HL-60/S4 treated with phorbol 12-myristate 13-acetate at 8.2 ng/mL for 4 days and 3 days (cell line): ENCODE measurements around the gene NNT.
"Not testable (repeated sequence)": the region's sequence is repeated elsewhere in the genome, so short reads cannot be mapped to it uniquely, and the experiment has no call there.

Experiments
- in situ Hi-C: fragments of 300-500 bp; cut with MboI; formaldehyde crosslinking; loops from 2 replicates; pipeline ENCODE4 v1.15.0; 2022; ENCODE audit warnings: low sequenced_read_pairs

The NNT gene

GRCh38 chr5:43582082-43583005 lies 20.6 kb upstream of the NNT start:
- in situ Hi-C loops: no loop called here

GRCh38 chr5:43583724-43584123 lies 19.3 kb upstream of the NNT start:
- in situ Hi-C loops: no loop called here

GRCh38 chr5:43584166-43584699 lies 18.7 kb upstream of the NNT start:
- in situ Hi-C loops: no loop called here

- in situ Hi-C loops: no loop called here
Measured at GRCh38 chr5:43588842-43589241, 14.1 kb upstream of the NNT start.

GRCh38 chr5:43589310-43589709 lies 13.7 kb upstream of the NNT start:
- in situ Hi-C loops: no loop called here

GRCh38 chr5:43590700-43591099 lies 12.3 kb upstream of the NNT start:
- in situ Hi-C loops: no loop called here

GRCh38 chr5:43592363-43592762 lies 10.6 kb upstream of the NNT start:
- in situ Hi-C loops: no loop called here

DNA sequence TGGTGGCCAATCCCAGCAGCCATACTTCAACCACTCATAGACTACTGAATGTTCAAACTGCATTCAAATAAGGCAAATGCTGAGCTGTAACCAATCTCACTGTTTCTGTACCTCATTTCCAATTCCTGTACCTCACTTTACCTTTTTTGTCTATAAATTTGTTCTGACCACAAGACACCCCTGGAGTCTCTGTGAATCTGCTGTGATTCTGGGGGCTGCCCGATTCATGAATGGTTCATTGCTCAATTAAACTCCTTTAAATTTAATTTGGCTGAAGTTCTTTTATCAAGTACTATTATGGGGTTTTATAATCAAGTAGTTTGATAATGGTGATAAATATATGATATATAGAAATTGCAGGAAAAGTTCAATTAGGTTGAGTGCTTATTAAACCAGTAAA lies 4.1 kb upstream of the NNT start:
- in situ Hi-C loops: not testable (repeated sequence)

- in situ Hi-C loops: no loop called here
Measured at GRCh38 chr5:43601454-43602260, 1.3 kb upstream of the NNT start.

DNA sequence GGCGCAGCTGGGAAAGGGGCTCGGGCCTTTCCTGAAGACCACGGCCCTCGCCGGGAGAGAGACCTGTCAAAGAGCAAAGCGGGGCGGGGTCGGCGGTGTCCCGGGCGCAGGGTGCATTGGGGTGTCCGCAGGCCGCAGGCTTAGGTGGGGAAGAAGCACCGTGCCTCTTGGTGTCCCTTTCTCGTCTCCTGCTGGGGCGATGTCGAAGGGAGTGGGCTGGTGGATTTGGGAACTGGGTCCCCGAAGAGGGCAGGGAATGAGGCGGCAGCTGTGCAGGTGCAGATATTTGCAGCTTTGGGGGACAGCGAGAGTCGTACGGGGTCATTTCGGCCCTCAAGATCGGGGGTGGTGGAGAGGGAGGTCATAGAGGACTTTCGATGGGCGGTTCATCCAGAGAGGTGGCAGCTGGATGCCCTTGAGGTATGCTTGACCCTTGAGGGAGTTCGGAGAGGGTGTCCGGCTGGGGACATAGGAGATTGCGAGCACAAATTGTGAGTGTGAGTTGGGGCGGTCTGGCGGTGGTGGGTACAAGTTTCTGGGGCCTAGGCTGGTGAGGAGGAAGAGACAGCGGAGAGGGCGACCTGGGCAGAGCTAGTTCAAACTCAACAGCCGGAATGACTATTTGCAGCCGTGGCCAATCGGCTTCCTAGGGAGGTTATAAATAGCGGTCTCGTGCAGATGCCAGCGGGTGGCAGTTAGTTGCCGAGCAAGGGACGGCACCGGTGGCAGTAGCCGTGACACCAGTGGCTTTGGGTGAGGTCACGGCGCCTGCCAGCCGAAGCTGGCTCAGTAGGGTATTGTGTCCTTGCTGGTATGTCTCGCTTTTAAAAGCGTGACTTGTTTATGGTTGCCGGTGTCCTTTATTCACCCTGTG lies 601 bp downstream of the NNT start:
- in situ Hi-C loops: no loop called here

GRCh38 chr5:43604699-43605098 lies 1.7 kb downstream of the NNT start:
- in situ Hi-C loops: no loop called here

- in situ Hi-C loops: no loop called here
Measured at GRCh38 chr5:43606351-43606750, 3.4 kb downstream of the NNT start.

DNA sequence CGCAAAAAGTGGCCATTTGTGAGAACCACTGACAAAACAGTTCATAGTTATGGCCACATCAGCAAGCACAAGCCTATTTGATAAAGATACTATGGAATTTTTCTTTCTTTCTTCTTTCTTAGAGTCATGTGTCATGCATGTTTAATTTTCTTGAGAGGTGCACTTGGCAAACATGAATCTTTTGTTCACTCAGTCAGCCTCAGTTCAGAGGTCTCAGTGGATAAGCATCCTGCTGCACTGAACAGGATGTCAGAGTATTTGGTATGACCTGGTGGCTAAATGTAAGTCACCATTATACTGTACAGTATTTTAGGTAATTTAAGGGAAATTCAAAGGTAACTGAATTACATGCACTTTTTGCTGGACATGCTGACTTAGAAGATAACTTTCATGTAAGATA lies 5.4 kb downstream of the NNT start:
- in situ Hi-C loops: no loop called here

DNA sequence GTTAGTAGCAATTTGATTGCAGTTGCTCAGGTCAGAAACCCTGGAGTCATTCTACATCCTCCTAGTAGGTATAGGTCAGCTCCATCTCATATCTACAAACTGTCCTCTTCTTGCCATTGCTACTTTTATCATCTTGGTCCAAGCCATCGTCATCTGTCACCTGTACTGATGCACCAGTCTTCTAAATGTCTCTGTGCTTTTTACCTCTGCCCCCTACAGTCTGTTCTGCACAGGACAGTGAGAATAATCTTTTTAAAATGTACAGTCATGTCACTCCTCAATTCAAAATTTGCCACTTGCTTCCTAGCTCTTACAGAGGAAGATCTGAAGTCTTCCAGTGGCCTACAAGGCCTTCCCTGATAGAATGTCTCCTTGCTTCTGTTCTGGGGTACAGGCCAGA lies 6.8 kb downstream of the NNT start:
- in situ Hi-C loops: no loop called here

- in situ Hi-C loops: no loop called here
Measured at GRCh38 chr5:43613370-43613769, 10.4 kb downstream of the NNT start.

- in situ Hi-C loops: no loop called here
Measured at GRCh38 chr5:43615445-43616184, 12.6 kb downstream of the NNT start.

- in situ Hi-C loops: no loop called here
Measured at GRCh38 chr5:43616535-43616934, 13.6 kb downstream of the NNT start.

GRCh38 chr5:43619380-43619779 lies 16.4 kb downstream of the NNT start:
- in situ Hi-C loops: no loop called here

DNA sequence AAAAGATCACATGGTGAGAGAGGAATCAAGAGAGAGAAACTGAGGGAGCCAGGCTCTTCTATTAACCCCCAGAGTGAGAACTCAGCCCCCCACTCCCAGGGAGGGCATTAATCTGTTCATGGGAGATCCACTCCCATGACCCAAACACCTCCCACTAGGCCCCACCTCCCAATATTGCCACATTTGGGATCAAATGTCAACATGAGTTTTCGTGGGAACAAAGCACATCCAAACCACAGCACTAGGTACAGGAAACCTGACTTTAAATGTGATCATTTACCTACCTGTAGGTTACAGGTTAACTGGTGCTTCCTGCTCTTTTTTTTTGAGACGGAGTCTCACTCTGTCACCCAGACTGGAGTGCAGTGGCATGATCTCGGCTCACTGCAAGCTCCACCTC lies 16.9 kb downstream of the NNT start:
- in situ Hi-C loops: no loop called here

GRCh38 chr5:43620944-43621505 lies 18.0 kb downstream of the NNT start:
- in situ Hi-C loops: no loop called here
